ENCODE measurements around the gene PRDM5. TPM values are rescaled to one million over a fixed set of nuclear protein-coding genes. Genes with fewer than 3 reads are reported as not detected.

PRDM5 gene
- total and polyA plus RNA-seq, 12 donors = 3.4 to 26.1 (median 12.3) TPM

- Histone ChIP-seq H3K4me3 (no peak overlapping the region), H3K36me3 (replicated peaks in 1 of 2) (no peaks in the 10 kb centered on the region), H3K9me3 (replicated peaks in 1 of 3) (no peaks in the 10 kb centered on the region), H3K27ac (no peak overlapping the region), H3K27me3 (no peaks in the 10 kb centered on the region), H3K4me1 (replicated peaks in 1 of 2) (no peaks in the 10 kb centered on the region)
- intact Hi-C loops (cut with DNase I) = no loop called here
- 87 to 98% (median 91%) methylated on average over 1 of the region's 1 CpG for WGBS, 4 donors
- no peak for TF ChIP-seq POLR2A (IDR thresholded peaks at IDR 0.05)
- TF ChIP-seq, protein P1, sequence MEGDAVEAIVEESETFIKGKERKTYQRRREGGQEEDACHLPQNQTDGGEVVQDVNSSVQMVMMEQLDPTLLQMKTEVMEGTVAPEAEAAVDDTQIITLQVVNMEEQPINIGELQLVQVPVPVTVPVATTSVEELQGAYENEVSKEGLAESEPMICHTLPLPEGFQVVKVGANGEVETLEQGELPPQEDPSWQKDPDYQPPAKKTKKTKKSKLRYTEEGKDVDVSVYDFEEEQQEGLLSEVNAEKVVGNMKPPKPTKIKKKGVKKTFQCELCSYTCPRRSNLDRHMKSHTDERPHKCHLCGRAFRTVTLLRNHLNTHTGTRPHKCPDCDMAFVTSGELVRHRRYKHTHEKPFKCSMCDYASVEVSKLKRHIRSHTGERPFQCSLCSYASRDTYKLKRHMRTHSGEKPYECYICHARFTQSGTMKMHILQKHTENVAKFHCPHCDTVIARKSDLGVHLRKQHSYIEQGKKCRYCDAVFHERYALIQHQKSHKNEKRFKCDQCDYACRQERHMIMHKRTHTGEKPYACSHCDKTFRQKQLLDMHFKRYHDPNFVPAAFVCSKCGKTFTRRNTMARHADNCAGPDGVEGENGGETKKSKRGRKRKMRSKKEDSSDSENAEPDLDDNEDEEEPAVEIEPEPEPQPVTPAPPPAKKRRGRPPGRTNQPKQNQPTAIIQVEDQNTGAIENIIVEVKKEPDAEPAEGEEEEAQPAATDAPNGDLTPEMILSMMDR (IDR thresholded peaks at IDR 0.05) = no peak
- DNase-seq = no peak
Measured at GRCh38 chr4:120837656-120838055, 84.9 kb downstream of the PRDM5 start.

GRCh38 chr4:120835342-120835741 lies 87.2 kb downstream of the PRDM5 start:
- no peaks in the 10 kb centered on the region for H3K36me3 ChIP-seq (replicated peaks in 1 of 2)
- intact Hi-C loops (cut with DNase I) = no loop called here
- H3K4me1 ChIP-seq (replicated peaks in 1 of 2) = peaks cover 0 to 5% of the 10 kb centered on the region in 2 donors
- no peaks in the 10 kb centered on the region for H3K9me3 ChIP-seq (replicated peaks in 1 of 3)
- no peak overlapping the region for H3K27ac ChIP-seq
- H3K4me3 ChIP-seq = no peak overlapping the region
- DNase-seq = no peak
- no peak for TF ChIP-seq POLR2A (IDR thresholded peaks at IDR 0.05)
- TF ChIP-seq, protein P1 (IDR thresholded peaks at IDR 0.05) = no peak
- no peaks in the 10 kb centered on the region for H3K27me3 ChIP-seq
- WGBS, 4 donors = 87 to 100% (median 94%) methylated on average over 1 of the region's 1 CpG

GRCh38 chr4:120830204-120830603 lies 92.3 kb downstream of the PRDM5 start:
- Histone ChIP-seq H3K4me1 (replicated peaks in 1 of 2) (peaks cover 3 to 21% of the 10 kb centered on the region in 2 donors), H3K4me3 (peak overlapping the region in 1 of 4 donors; percentile 7), H3K36me3 (replicated peaks in 1 of 2) (no peaks in the 10 kb centered on the region), H3K27me3 (no peaks in the 10 kb centered on the region), H3K9me3 (replicated peaks in 1 of 3) (no peaks in the 10 kb centered on the region), H3K27ac (peak overlapping the region in 1 of 5 donors; percentile 11)
- WGBS, 4 donors = 33 to 44% (median 38%) methylated on average over 7 of the region's 7 CpGs
- DNase-seq = peak in 6 of 7 donors; percentile 53 to 74 (median 72)
- intact Hi-C loops (cut with DNase I) = no loop called here
- TF ChIP-seq POLR2A (IDR thresholded peaks at IDR 0.05) = no peak
- TF ChIP-seq, protein P1 (IDR thresholded peaks at IDR 0.05) = no peak

DNA sequence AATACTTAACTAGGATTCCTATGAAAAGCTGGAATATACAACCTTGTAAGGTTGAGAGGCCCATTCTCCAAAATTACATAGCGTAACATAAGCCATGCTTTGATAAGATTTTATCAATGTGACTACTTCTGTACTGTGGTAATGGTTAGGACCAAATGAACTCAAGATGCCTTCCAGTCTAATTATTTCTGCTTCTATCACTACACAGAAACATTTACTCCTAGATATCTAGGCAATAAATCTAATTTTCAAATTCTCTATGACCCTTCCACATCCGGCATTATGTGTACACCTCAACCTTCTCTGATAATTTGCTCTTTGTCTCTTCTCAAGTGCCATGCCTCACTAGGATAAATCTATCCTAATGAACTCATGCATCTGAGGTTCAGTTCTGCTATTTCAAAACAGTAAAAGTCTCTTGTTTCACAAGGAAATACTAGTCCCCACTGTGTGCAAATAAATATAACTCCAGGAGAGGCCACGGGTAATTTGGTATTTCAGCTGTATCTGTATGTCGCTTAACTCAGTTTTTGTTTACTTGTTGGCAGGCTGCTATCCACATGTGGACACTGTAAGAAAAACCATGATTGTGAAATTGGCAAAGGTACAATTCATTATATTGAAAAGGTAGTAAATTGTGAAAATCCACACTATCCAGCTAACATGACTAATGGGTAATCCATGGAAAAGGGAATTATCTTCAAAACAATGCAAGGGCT lies 93.3 kb downstream of the PRDM5 start:
- no peak for DNase-seq
- H3K9me3 ChIP-seq (replicated peaks in 1 of 3) = no peaks in the 10 kb centered on the region
- intact Hi-C loops (cut with DNase I) = no loop called here
- WGBS, 4 donors = 77 to 91% (median 81%) methylated on average over 4 of the region's 4 CpGs
- H3K27me3 ChIP-seq = no peaks in the 10 kb centered on the region
- peaks cover 3 to 21% of the 10 kb centered on the region in 2 donors for H3K4me1 ChIP-seq (replicated peaks in 1 of 2)
- no peak for TF ChIP-seq POLR2A (IDR thresholded peaks at IDR 0.05)
- TF ChIP-seq, protein P1 (IDR thresholded peaks at IDR 0.05) = no peak
- H3K27ac ChIP-seq = no peak overlapping the region
- no peaks in the 10 kb centered on the region for H3K36me3 ChIP-seq (replicated peaks in 1 of 2)
- H3K4me3 ChIP-seq = no peak overlapping the region
